BE2C (cell line): ENCODE data around the gene PDK3.

ENCODE experiments used
- DNase-seq: peaks from one replicate; pipeline ENCODE4 v3.0.0-alpha.2; 2020
- H3K27me3 ChIP-seq: fragments of 250-450 bp; sonication (Bioruptor Pico); 2 replicates; pipeline ENCODE4 v1.5.1; 2020; ENCODE audit warnings: mild to moderate bottlenecking
- H3K36me3 ChIP-seq: fragments of 250-450 bp; sonication (Bioruptor Pico); 2 replicates; pipeline ENCODE4 v1.5.1; 2020; ENCODE audit warnings: mild to moderate bottlenecking
- H3K4me1 ChIP-seq: fragments of 250-450 bp; sonication (Bioruptor Pico); 2 replicates; pipeline ENCODE4 v1.5.1; 2020
- H3K4me3 ChIP-seq: 2 replicates; pipeline ENCODE4 v1.5.1; 2011; ENCODE audit warnings: low read depth, low read length
- H3K9me3 ChIP-seq: fragments of 250-450 bp; sonication (Bioruptor Pico); 2 replicates; pipeline ENCODE4 v1.5.1; 2020
- TF ChIP-seq, protein P1 (sequence below): IDR thresholded peaks from 2 replicates; pipeline ENCODE4 v1.5.1; 2012; ENCODE audit warnings: mild to moderate bottlenecking, low read depth, low read length

The PDK3 gene

DNA sequence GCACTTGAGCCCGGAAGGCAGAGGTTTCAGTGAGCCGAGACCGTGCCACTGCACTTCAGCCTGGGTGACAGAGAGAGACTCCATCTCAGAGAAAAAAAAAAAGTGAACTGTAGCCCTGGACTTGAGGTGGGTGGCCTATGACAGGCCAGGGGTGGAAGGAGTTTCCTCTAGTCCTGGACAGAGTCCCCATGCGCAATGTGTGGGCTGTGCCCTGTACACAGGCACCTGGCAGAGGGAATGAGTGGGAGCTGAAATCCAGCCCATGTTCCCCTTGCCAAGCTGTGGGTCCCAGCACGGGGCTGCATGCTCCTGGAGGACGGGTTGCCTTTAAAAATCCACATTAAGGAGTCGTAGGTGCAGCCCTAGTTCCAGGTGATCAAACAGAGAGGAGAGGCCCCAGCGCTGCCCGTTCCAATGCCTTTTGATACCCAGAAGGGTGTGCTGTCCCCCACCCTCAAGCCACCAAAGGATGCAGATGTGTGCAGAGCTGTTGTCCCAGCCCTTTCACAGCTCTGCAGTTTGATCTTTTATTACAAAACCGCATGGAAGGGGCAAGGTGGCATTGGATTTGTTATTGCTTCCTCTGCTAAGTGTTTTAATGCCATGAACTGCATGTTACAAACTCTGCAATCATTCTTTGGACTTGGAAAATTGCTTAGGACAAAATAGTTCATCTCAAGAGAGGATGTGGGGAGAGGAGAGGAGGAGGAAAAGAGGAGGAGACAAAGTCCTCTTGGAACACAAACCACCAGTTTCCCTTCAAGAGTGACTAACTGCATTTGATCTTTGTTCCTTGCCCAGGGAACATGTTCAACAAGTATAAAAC is 38.0 kb upstream of the PDK3 start:
- Histone ChIP-seq H3K4me3 (no peak overlapping the region), H3K36me3 (no peaks in the 10 kb centered on the region), H3K9me3 (no peaks in the 10 kb centered on the region), H3K4me1 (no peaks in the 10 kb centered on the region), H3K27me3 (no peaks in the 10 kb centered on the region)
- no peak for DNase-seq
- TF ChIP-seq, protein P1, sequence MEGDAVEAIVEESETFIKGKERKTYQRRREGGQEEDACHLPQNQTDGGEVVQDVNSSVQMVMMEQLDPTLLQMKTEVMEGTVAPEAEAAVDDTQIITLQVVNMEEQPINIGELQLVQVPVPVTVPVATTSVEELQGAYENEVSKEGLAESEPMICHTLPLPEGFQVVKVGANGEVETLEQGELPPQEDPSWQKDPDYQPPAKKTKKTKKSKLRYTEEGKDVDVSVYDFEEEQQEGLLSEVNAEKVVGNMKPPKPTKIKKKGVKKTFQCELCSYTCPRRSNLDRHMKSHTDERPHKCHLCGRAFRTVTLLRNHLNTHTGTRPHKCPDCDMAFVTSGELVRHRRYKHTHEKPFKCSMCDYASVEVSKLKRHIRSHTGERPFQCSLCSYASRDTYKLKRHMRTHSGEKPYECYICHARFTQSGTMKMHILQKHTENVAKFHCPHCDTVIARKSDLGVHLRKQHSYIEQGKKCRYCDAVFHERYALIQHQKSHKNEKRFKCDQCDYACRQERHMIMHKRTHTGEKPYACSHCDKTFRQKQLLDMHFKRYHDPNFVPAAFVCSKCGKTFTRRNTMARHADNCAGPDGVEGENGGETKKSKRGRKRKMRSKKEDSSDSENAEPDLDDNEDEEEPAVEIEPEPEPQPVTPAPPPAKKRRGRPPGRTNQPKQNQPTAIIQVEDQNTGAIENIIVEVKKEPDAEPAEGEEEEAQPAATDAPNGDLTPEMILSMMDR: no peak

DNA sequence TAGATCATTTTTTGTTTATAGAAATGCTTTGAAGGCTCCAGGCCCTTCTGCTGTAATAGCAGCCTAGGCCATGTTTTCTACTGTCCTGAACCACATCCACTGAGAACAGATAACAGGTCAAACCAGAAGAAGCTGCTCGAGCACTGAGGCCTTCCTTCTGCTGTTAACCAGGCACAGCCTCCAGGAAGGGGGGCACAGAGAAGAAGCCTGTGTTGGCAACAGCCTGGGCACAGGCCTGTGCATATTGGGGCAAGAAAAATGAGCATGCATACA is 37.4 kb upstream of the PDK3 start:
- Histone ChIP-seq H3K9me3 (no peaks in the 10 kb centered on the region), H3K4me3 (no peak overlapping the region), H3K36me3 (no peaks in the 10 kb centered on the region), H3K27me3 (no peaks in the 10 kb centered on the region), H3K4me1 (no peaks in the 10 kb centered on the region)
- TF ChIP-seq, protein P1: no peak
- no peak for DNase-seq

DNA sequence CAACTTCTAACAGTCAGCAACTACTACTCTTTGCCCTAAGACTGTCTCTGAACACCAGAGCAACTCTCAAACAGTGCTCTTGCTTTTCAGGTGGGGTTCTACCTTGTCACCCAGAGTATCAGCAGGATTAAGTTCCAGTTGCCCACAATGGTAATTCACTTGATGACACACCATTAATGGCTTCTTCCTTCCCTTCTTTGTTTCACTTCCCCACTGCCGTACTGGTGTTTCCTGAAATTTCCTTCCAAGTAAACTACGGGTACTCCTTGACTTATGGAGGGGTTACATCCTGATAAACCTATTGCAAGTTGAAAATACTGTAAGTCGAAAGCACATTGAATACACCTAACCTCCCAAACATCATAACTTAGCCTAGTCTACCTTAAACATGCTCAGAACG is 36.6 kb upstream of the PDK3 start:
- Histone ChIP-seq H3K4me3 (no peak overlapping the region), H3K9me3 (no peaks in the 10 kb centered on the region), H3K36me3 (no peaks in the 10 kb centered on the region), H3K27me3 (no peaks in the 10 kb centered on the region), H3K4me1 (no peaks in the 10 kb centered on the region)
- no peak for DNase-seq
- TF ChIP-seq, protein P1: no peak

DNA sequence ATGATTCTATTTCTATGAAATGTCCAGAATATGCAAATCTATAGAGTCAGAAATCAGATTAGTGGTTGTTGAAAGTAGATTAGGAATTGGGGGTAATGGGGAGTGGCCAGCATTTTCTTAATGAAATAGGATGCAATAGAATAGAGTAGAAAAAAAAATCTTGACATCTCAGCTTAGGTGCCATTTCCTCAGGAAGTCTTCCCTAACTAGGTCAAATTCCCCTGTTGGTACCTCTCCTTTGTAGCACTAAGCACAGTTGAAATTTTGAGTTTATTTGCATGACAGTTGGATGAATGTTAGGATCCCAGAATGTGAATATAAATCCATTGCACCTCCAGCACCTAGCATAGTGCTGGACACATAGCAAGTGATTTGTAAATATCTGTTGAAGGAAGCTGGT is 30.0 kb upstream of the PDK3 start:
- H3K36me3 ChIP-seq: no peaks in the 10 kb centered on the region
- no peaks in the 10 kb centered on the region for H3K9me3 ChIP-seq
- TF ChIP-seq, protein P1: no peak
- no peak for DNase-seq
- no peaks in the 10 kb centered on the region for H3K27me3 ChIP-seq
- H3K4me3 ChIP-seq: no peak overlapping the region
- H3K4me1 ChIP-seq: no peaks in the 10 kb centered on the region

DNA sequence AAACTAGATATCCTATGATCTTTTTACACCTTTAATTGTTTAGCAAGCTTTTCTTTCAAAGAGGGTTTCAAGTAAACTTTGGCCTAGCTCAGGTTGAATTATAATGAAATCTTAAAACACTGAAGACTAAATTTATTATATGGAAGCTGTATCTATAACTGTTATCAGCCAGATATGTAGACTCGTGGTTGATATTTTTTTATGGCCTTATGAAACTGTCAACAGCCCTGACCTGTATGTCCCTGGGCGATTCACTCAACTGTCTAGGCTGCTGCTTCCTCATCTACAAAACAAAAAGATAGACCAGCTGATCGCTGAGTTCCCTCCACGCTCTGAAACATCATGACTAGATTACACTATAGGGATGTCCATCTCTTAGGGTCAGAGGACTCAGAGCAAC is 21.2 kb upstream of the PDK3 start:
- H3K27me3 ChIP-seq: no peaks in the 10 kb centered on the region
- no peaks in the 10 kb centered on the region for H3K9me3 ChIP-seq
- no peaks in the 10 kb centered on the region for H3K36me3 ChIP-seq

DNA sequence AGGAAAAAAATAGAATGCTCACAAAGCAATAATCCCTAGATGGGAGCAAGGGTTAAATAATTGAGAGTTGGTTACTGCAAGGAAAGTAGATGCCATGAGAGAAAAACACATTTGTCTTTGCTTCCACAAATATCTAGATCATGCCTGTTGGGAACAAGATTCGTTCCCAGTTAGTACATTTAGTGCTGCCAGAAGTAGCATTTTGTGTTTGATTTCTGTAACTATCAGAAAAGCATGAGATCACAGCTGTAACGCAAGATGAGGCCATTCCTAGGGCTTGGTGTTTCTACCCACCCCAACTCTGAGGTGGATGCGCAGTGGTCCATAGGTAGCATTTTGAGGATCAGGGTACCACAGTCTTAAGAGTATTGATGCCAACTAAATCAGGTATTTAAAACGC is 20.4 kb upstream of the PDK3 start:
- no peaks in the 10 kb centered on the region for H3K4me1 ChIP-seq
- TF ChIP-seq, protein P1: no peak
- no peak for DNase-seq
- H3K36me3 ChIP-seq: no peaks in the 10 kb centered on the region
- no peaks in the 10 kb centered on the region for H3K27me3 ChIP-seq
- no peak overlapping the region for H3K4me3 ChIP-seq
- no peaks in the 10 kb centered on the region for H3K9me3 ChIP-seq

More for the DNA sequence above, 21.2 kb upstream of the PDK3 start:
- no peak for DNase-seq
- Histone ChIP-seq H3K4me1 (no peaks in the 10 kb centered on the region), H3K4me3 (no peak overlapping the region)
- TF ChIP-seq, protein P1: no peak
